Mesenchymal stem cell (in vitro differentiated cells and primary cell): Measurements from ENCODE around the gene ISCA1.

Experiments
- DNase-seq: peaks from one replicate; pipeline ENCODE4 v3.0.0-alpha.2; 2013
- H2AFZ ChIP-seq: one replicate; pipeline ENCODE4 v1.6.1; 2013; ENCODE audit warnings: low read depth, mild to moderate bottlenecking, control low read depth, inconsistent platforms, low read length, moderate library complexity
- H2AK5ac ChIP-seq: 2 replicates; pipeline ENCODE4 v1.6.1; 2013; ENCODE audit warnings: low read length, moderate library complexity, mild to moderate bottlenecking, inconsistent platforms; ENCODE audit not compliant: severe bottlenecking
- H2BK120ac ChIP-seq: one replicate; pipeline ENCODE4 v1.6.1; 2013; ENCODE audit warnings: low read depth, mild to moderate bottlenecking, inconsistent platforms, low read length, moderate library complexity
- H2BK12ac ChIP-seq, 2 experiments: one replicate each; pipeline ENCODE4 v1.6.1; 2013; ENCODE audit warnings: inconsistent platforms in 2 of 2, low read length in 2 of 2, mild to moderate bottlenecking in 2 of 2, moderate library complexity in 2 of 2, control low read depth in 1 of 2
- H2BK15ac ChIP-seq: one replicate; pipeline ENCODE4 v1.6.1; 2013; ENCODE audit warnings: mild to moderate bottlenecking, low read depth, inconsistent platforms; ENCODE audit not compliant: poor library complexity, severe bottlenecking
- H2BK5ac ChIP-seq: 2 replicates; pipeline ENCODE4 v1.6.1; 2013; ENCODE audit warnings: low read depth, mild to moderate bottlenecking, low read length, control low read depth, inconsistent platforms; ENCODE audit not compliant: poor library complexity, severe bottlenecking
- H3K14ac ChIP-seq, 2 experiments: one replicate each; pipeline ENCODE4 v1.6.1; 2013; ENCODE audit warnings: inconsistent platforms in 2 of 2, low read length in 2 of 2, control low read depth in 1 of 2, mild to moderate bottlenecking in 1 of 2, moderate library complexity in 1 of 2
- H3K18ac ChIP-seq, 2 experiments: one replicate each; pipeline ENCODE4 v1.6.1; 2013; ENCODE audit warnings: inconsistent platforms in 2 of 2, low read length in 2 of 2, control low read depth in 1 of 2, low read depth in 1 of 2, mild to moderate bottlenecking in 1 of 2
- H3K23ac ChIP-seq, 2 experiments: one replicate each; pipeline ENCODE4 v1.6.1; 2013; ENCODE audit warnings: inconsistent platforms in 2 of 2, low read length in 2 of 2, mild to moderate bottlenecking in 2 of 2, moderate library complexity in 2 of 2, control low read depth in 1 of 2
- H3K27ac ChIP-seq: 2 replicates; pipeline ENCODE4 v1.5.1; 2013; ENCODE audit warnings: mild to moderate bottlenecking, moderate library complexity, low read length, control low read depth, inconsistent platforms; ENCODE audit not compliant: poor library complexity, severe bottlenecking
- H3K27me3 ChIP-seq, 2 experiments: 2 replicates each; pipeline versions ENCODE4 v1.6.1 to v1.7.0; 2013; ENCODE audit warnings: low read length in 2 of 2, mild to moderate bottlenecking in 2 of 2, moderate library complexity in 2 of 2, control low read depth in 1 of 2, inconsistent platforms in 1 of 2; ENCODE audit not compliant: control insufficient read depth in 1 of 2, insufficient read depth in 1 of 2
- H3K36me3 ChIP-seq, 2 experiments: 2 replicates each; pipeline versions ENCODE4 v1.6.1 to v1.7.0; 2013; ENCODE audit warnings: low read length in 2 of 2, control low read depth in 1 of 2, inconsistent platforms in 1 of 2, low read depth in 1 of 2, mild to moderate bottlenecking in 1 of 2; ENCODE audit not compliant: insufficient read depth in 2 of 2, control insufficient read depth in 1 of 2
- H3K4ac ChIP-seq, 2 experiments: one replicate each; pipeline ENCODE4 v1.6.1; 2013; ENCODE audit warnings: inconsistent platforms in 2 of 2, low read length in 2 of 2, mild to moderate bottlenecking in 2 of 2, moderate library complexity in 2 of 2, control low read depth in 1 of 2, low read depth in 1 of 2
- H3K4me1 ChIP-seq: 2 replicates; pipeline ENCODE4 v1.6.1; 2013; ENCODE audit warnings: low read depth, low read length, control low read depth; ENCODE audit not compliant: control insufficient read depth, insufficient read depth
- H3K4me2 ChIP-seq: 2 replicates; pipeline ENCODE4 v1.6.1; 2013; ENCODE audit warnings: low read length, mild to moderate bottlenecking, inconsistent platforms; ENCODE audit not compliant: poor library complexity, severe bottlenecking
- H3K4me3 ChIP-seq, 2 experiments: 2 replicates each; pipeline versions ENCODE4 v1.5.1 to v1.7.0; 2013; ENCODE audit warnings: low read length in 2 of 2, mild to moderate bottlenecking in 2 of 2, control low read depth in 1 of 2, low read depth in 1 of 2; ENCODE audit not compliant: insufficient read depth in 1 of 2
- H3K79me1 ChIP-seq: replicated peaks from 2 replicates; pipeline ENCODE4 v1.6.1; 2013; ENCODE audit warnings: mild to moderate bottlenecking, control low read depth, low read length, inconsistent platforms; ENCODE audit not compliant: poor library complexity, severe bottlenecking
- H3K9ac ChIP-seq: 2 replicates; pipeline ENCODE4 v1.7.0; 2013; ENCODE audit warnings: mild to moderate bottlenecking, low read length, moderate library complexity
- H3K9me3 ChIP-seq: 2 replicates; pipeline ENCODE4 v1.7.0; 2013; ENCODE audit warnings: mild to moderate bottlenecking, low read length; ENCODE audit not compliant: control insufficient read depth
- H4K8ac ChIP-seq: one replicate; pipeline ENCODE4 v1.6.1; 2013; ENCODE audit warnings: inconsistent platforms, mild to moderate bottlenecking, low read length, moderate library complexity
- H4K91ac ChIP-seq: one replicate; pipeline ENCODE4 v1.6.1; 2013; ENCODE audit warnings: mild to moderate bottlenecking, low read length, inconsistent platforms
- WGBS: methylation state at CpG from one replicate; pipeline ENCODE4 v1.1.7; 2013; ENCODE audit warnings: mixed read lengths; 5-methylcytosine and 5-hydroxymethylcytosine counted together

ISCA1 gene

DNA sequence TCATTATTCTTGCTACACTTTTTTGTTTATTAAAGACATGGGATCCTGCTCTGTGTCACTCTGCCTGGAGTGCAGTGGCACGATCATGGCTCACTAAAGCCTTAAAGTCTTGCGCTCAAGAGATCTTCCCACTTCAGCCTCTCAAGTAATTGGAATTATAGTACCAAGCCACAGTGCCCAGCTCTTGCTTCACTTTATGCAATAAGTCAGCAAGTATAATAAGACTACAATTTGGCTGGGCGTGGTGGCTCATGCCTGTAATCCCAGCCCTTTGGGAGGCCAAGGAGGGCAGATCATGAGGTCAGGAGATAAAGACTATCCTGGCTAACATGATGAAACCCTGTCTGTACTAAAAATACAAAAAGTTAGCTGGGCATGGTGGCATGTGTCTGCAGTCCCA, 28.8 kb downstream of the ISCA1 start:
- Histone ChIP-seq H3K4me1 (no peaks in the 10 kb centered on the region), H3K4me2 (no peak overlapping the region), H3K14ac (no peak overlapping the region), H3K79me1 (no peaks in the 10 kb centered on the region), H2AK5ac (no peak overlapping the region), H3K23ac (no peak overlapping the region), H3K4ac (no peak overlapping the region), H2AFZ (no peak overlapping the region), H3K18ac (no peak overlapping the region), H3K36me3 (no peaks in the 10 kb centered on the region), H2BK12ac (no peak overlapping the region), H4K91ac (no peak overlapping the region), H4K8ac (no peak overlapping the region), H2BK120ac (no peak overlapping the region), H3K27me3 (no peaks in the 10 kb centered on the region), H3K27ac (no peak overlapping the region), H2BK15ac (no peak overlapping the region), H3K9ac (no peak overlapping the region), H3K9me3 (no peaks in the 10 kb centered on the region), H2BK5ac (no peak overlapping the region), H3K4me3 (no peak overlapping the region)
- DNase-seq, result no peak
- 94% methylated on average over 3 of the region's 3 CpGs for WGBS

DNA sequence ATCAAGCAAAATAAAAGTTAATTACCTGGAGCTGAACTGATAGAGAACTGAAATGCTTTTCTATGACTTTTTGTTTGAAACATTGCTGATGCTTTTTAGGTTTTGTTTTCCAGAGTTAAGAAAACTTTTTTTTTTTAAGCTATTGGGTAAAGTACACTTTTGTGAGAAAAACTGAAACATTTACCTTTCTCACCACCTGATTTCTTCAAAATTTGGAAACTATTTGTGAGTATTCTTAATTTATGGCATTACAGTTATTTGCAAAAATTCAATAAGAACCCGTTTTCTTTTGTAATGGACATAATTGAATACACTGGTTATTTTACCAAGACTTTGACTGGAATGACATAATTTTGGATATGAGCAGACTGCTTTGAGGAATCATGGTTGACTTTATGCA, 29.5 kb downstream of the ISCA1 start:
- no peak overlapping the region for H2BK5ac ChIP-seq

DNA sequence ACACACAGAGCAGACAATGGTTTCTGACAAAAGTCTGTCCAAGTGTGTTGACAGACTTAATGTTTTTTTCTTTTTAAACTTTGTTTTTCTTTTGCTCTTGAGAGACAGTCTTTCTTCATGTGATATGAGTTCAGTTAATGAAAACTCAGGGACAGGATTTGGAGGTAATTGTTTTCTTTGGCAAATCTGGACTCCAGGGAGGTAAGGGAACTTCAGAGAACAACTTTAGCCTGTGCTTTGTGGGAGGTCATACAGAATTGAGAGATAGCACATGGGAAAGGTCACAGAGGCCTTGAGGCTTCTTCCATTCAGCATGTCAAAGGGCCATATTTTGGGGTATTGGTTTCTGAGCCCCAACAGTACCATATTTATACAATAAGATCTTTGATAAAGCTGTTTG, 32.2 kb downstream of the ISCA1 start:
- Histone ChIP-seq H3K4me3 (no peak overlapping the region), H2BK15ac (no peak overlapping the region), H2AFZ (no peak overlapping the region), H3K36me3 (no peaks in the 10 kb centered on the region), H3K23ac (no peak overlapping the region), H3K9me3 (no peaks in the 10 kb centered on the region), H3K18ac (no peak overlapping the region), H3K27ac (no peak overlapping the region), H2BK120ac (no peak overlapping the region), H3K4ac (no peak overlapping the region), H4K91ac (no peak overlapping the region), H3K4me1 (peaks cover 2% of the 10 kb centered on the region), H3K4me2 (no peak overlapping the region), H3K79me1 (no peaks in the 10 kb centered on the region), H2AK5ac (no peak overlapping the region), H3K27me3 (no peaks in the 10 kb centered on the region), H4K8ac (no peak overlapping the region), H2BK5ac (no peak overlapping the region), H2BK12ac (no peak overlapping the region), H3K9ac (no peak overlapping the region), H3K14ac (no peak overlapping the region)
- no peak for DNase-seq

More for the DNA sequence above, 29.5 kb downstream of the ISCA1 start:
- Histone ChIP-seq H3K9ac (no peak overlapping the region), H3K4ac (no peak overlapping the region), H3K27me3 (no peaks in the 10 kb centered on the region), H2BK12ac (no peak overlapping the region), H3K23ac (no peak overlapping the region), H3K4me2 (no peak overlapping the region), H2BK120ac (no peak overlapping the region), H3K4me3 (no peak overlapping the region), H3K18ac (no peak overlapping the region), H4K8ac (no peak overlapping the region), H4K91ac (no peak overlapping the region), H3K27ac (no peak overlapping the region), H3K4me1 (no peaks in the 10 kb centered on the region), H3K79me1 (no peaks in the 10 kb centered on the region), H2AK5ac (no peak overlapping the region), H3K9me3 (no peaks in the 10 kb centered on the region), H3K36me3 (no peaks in the 10 kb centered on the region), H2BK15ac (no peak overlapping the region), H3K14ac (no peak overlapping the region), H2AFZ (no peak overlapping the region)
- DNase-seq, result no peak
- WGBS, result 100% methylated on average over 1 of the region's 1 CpG

GRCh38 chr9:86248746-86249145, 33.6 kb downstream of the ISCA1 start:
- 96% methylated on average over 3 of the region's 4 CpGs for WGBS
- H3K4me3 ChIP-seq, result no peak overlapping the region

More at GRCh38 chr9:86248746-86249145, 33.6 kb downstream of the ISCA1 start:
- Histone ChIP-seq H3K4me1 (peaks cover 2% of the 10 kb centered on the region), H3K14ac (no peak overlapping the region), H3K4ac (no peak overlapping the region), H2AK5ac (no peak overlapping the region), H2AFZ (no peak overlapping the region), H3K27me3 (no peaks in the 10 kb centered on the region), H3K9ac (no peak overlapping the region), H4K8ac (no peak overlapping the region), H3K4me2 (no peak overlapping the region), H2BK5ac (no peak overlapping the region), H2BK12ac (no peak overlapping the region), H3K79me1 (no peaks in the 10 kb centered on the region), H4K91ac (no peak overlapping the region), H3K18ac (no peak overlapping the region), H2BK120ac (no peak overlapping the region), H3K23ac (no peak overlapping the region), H3K27ac (no peak overlapping the region), H3K36me3 (no peaks in the 10 kb centered on the region), H2BK15ac (no peak overlapping the region), H3K9me3 (no peaks in the 10 kb centered on the region)
- DNase-seq, result no peak
